Measurements from ENCODE around the gene TMCC1.
"Not testable (repeated sequence)": the region's sequence is repeated elsewhere in the genome, so short reads cannot be mapped to it uniquely, and the experiment has no call there.

The TMCC1 gene

DNA sequence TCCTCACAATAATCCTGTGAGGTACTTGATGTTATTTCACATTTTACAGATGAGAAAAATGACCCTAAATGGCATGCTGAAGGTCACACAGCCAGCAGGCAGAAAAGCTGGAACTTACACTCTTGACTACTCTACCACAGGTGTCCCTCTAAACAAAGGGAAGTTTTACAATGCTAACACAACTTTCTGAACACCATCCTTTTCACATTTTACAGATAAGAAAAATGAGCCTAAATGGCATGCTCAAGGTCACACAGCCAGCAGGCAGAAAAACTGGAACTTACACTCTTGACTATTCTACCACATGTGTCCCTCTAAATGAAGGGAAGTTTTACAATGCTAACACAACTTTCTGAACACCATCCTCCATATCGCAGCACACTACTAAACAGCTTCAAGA lies 35.6 kb downstream of the TMCC1 start:
- no peaks in the 10 kb centered on the region for H3K27me3 ChIP-seq (ENCODE audit: insufficient read depth, low read depth, severe bottlenecking)
- H3K27ac ChIP-seq, result no peak overlapping the region
- H3K4me3 ChIP-seq (ENCODE audit: low read depth, low read length), result no peak overlapping the region
- TF ChIP-seq, protein P1, sequence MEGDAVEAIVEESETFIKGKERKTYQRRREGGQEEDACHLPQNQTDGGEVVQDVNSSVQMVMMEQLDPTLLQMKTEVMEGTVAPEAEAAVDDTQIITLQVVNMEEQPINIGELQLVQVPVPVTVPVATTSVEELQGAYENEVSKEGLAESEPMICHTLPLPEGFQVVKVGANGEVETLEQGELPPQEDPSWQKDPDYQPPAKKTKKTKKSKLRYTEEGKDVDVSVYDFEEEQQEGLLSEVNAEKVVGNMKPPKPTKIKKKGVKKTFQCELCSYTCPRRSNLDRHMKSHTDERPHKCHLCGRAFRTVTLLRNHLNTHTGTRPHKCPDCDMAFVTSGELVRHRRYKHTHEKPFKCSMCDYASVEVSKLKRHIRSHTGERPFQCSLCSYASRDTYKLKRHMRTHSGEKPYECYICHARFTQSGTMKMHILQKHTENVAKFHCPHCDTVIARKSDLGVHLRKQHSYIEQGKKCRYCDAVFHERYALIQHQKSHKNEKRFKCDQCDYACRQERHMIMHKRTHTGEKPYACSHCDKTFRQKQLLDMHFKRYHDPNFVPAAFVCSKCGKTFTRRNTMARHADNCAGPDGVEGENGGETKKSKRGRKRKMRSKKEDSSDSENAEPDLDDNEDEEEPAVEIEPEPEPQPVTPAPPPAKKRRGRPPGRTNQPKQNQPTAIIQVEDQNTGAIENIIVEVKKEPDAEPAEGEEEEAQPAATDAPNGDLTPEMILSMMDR (IDR thresholded peaks at IDR 0.05; ENCODE audit: low read depth, low read length), result no peak
- peaks cover 17% of the 10 kb centered on the region for H3K36me3 ChIP-seq
- H3K9me3 ChIP-seq (ENCODE audit: severe bottlenecking), result no peaks in the 10 kb centered on the region
- DNase-seq, result no peak

DNA sequence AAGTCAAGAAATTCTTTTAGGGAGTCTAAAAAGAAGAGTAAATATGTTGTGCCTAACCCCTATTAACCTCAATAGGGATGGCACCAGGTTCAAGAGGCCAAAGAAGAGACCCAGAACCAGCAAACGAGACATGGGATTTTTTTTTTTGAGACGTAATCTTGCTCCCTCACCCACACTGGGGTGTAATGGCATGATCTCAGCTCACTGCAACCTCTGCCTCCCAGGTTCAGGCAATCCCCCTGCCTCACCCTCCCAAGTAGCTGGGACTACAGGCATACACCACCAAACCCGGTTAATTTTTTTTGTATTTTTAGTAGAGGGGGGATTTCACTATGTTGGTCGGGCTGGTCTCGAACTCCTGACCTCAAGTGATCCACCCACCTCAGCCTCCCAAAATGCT lies 36.7 kb downstream of the TMCC1 start:
- not testable (repeated sequence) for H3K27me3 ChIP-seq (ENCODE audit: insufficient read depth, low read depth, severe bottlenecking); H3K27ac ChIP-seq; H3K4me3 ChIP-seq (ENCODE audit: low read depth, low read length); DNase-seq; H3K9me3 ChIP-seq (ENCODE audit: severe bottlenecking)
- H3K36me3 ChIP-seq, result peaks cover 19% of the 10 kb centered on the region

DNA sequence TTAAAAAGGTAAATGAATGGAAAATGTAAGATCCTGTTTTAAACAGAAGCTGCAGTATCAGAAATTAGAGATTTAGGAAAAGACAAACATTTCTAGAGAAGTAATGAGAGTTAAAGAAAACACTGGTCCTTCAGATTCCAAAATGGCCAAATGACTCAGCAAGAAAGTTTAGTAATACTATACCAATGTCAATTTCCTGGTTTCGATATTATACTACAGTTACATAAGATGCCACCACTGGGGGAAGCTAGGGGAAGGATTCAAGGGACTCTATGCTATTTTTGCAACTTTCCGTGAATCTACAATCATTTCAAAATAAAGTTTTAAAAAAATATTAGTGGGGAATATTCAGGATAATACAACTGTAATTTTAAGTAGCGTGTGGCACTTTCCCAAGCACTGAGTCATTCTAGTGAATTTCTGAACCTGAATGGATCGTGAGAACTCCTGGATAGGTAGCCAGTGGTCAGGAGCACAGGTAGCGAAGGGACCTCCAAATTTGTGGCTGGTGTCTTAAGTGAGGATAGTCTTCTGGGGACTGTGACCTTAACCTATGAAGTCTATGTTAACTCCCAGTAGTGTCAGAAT lies 37.6 kb downstream of the TMCC1 start:
- no peak overlapping the region for H3K4me3 ChIP-seq (ENCODE audit: low read depth, low read length)
- DNase-seq, result no peak
- TF ChIP-seq, protein P1 (IDR thresholded peaks at IDR 0.05; ENCODE audit: low read depth, low read length), result no peak
- H3K27me3 ChIP-seq (ENCODE audit: insufficient read depth, low read depth, severe bottlenecking), result no peaks in the 10 kb centered on the region
- H3K27ac ChIP-seq, result no peak overlapping the region
- peaks cover 20% of the 10 kb centered on the region for H3K36me3 ChIP-seq
- H3K9me3 ChIP-seq (ENCODE audit: severe bottlenecking), result no peaks in the 10 kb centered on the region

DNA sequence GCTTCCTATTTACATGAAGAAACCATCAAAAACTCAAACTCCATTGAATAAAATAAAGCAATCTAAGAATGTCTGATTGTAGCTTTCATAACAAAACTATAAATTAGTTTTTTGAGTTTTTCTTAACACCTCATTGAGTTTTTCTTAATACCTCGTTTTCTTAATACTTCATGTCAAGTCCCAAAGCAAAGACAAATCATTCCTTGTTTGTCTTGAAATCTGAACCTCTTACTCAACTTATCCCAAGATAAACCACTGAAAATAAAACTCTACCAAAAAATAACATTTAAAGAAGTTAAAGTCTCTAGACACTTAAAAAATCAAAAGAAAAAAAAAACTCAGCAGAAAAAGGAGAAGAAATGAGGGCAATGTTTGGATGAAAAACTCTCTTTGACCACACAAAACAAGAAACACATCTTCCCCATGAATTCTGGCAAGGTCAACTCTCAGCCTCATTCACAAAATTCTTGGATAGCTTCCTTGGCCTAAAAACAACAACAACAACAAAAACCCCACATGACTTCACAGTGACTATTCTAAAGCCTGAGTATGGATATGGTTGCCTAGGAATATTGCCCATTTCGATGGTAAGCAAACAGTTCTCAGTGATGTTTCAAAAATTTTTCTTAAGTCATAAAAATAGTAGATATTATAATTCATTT lies 38.2 kb downstream of the TMCC1 start:
- Histone ChIP-seq H3K36me3 (peaks cover 16% of the 10 kb centered on the region), H3K4me3 (ENCODE audit: low read depth, low read length) (no peak overlapping the region), H3K27ac (no peak overlapping the region), H3K9me3 (ENCODE audit: severe bottlenecking) (no peaks in the 10 kb centered on the region), H3K27me3 (ENCODE audit: insufficient read depth, low read depth, severe bottlenecking) (no peaks in the 10 kb centered on the region)
- TF ChIP-seq, protein P1 (IDR thresholded peaks at IDR 0.05; ENCODE audit: low read depth, low read length), result no peak
- DNase-seq, result no peak

DNA sequence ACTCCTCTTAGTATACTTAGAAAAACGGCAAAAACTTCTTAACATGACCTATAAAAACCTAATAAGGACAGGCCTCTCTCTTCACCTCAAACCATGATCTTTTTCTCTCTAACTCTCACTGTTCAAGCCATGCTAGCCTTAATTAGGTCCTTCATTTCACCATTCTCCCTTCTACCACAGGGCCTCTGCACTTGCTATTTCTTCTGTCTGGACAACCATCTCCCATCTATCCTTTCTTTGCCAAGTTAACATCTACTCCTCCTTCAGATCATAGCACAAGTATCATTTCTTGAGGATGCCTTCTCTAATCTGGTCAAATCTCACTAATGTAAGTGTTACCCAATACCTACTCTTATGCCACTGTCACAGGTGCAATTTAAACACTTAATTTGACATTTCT lies 39.1 kb downstream of the TMCC1 start:
- Histone ChIP-seq H3K36me3 (peaks cover 16% of the 10 kb centered on the region), H3K27ac (no peak overlapping the region), H3K9me3 (ENCODE audit: severe bottlenecking) (no peaks in the 10 kb centered on the region), H3K4me3 (ENCODE audit: low read depth, low read length) (no peak overlapping the region), H3K27me3 (ENCODE audit: insufficient read depth, low read depth, severe bottlenecking) (no peaks in the 10 kb centered on the region)
- no peak for DNase-seq
- TF ChIP-seq, protein P1 (IDR thresholded peaks at IDR 0.05; ENCODE audit: low read depth, low read length), result no peak

DNA sequence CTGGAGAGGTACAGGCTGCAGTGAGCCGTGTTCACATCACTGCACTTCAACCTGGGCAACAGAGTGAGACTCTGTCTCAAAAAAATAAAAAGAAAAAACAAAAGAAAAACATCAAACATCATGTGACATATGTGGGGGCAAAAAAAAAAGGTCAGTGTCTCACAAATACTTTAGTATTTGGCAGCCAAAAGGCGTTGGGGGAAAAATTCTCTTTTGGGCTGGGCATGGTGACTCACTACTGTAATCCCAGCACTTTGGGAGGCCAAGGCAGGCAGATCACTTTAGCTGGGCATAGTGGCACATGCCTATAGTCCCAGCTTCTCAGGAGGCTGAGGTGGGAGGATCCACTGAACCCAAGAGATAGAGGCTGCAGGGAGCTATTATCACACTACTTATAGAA lies 47.6 kb downstream of the TMCC1 start:
- H3K9me3 ChIP-seq (ENCODE audit: severe bottlenecking), result peaks cover 2% of the 10 kb centered on the region
- TF ChIP-seq, protein P1 (IDR thresholded peaks at IDR 0.05; ENCODE audit: low read depth, low read length), result no peak
- no peaks in the 10 kb centered on the region; the same call in 1 of the 2 replicates for H3K36me3 ChIP-seq
- H3K27ac ChIP-seq, result no peak overlapping the region
- DNase-seq, result no peak
- H3K27me3 ChIP-seq (ENCODE audit: insufficient read depth, low read depth, severe bottlenecking), result no peaks in the 10 kb centered on the region
- no peak overlapping the region for H3K4me3 ChIP-seq (ENCODE audit: low read depth, low read length)
